ENCODE measurements around the gene COX14. TPM values are rescaled to one million over a fixed set of nuclear protein-coding genes. Genes with fewer than 3 reads are reported as not detected.

Gene COX14
- total RNA-seq: 10 to 100 TPM; 37.2 to 49.4 (median 46.9) TPM
- polyA plus RNA-seq: 100 to 1,000 TPM; 202 to 244 TPM
- 7.0 reads per million, percentile 29 among the genes with 10 or more reads in this experiment for total RNA-seq

DNA sequence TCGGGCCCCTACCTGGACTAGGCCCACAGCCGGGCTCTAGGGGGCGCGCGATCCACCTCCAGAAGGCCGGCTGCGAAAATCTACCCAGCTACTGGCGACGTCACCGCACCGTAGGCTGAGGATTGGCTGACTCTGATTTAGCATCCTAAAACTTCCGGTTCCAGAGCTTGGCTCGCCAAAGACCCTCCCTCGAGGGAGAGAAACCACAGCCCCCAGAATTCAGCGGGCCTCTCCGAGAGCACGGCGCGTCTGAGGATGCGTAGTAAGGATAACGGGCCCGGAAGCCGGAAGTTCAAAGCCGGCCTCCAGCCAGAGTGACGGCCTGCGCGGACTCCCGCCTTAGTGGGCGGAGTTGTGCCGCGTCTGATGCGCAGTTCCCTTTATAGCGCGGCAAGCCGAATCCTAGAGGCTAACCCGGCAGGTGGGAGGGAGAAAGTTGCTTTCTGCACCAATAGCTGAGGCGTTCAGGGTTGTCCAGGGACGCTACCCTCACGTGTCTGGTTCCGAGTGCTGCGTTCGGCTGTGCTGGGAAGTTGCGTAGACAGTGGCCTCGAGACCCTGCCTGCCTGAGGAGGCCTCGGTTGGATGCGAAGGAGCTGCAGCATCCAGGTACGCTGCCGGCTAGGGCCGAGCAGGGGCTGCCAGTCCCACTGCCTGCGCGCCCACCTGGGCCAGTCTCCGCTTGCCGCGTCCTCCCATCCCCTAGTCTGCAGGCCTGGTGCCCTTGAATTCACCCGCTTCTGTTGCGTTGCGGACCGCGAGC lies at the start of gene COX14:
TSS of gene COX14 (plus strand) at position 544 of the 763 bp plus-strand sequence. CDS start 7,808 bp downstream, outside the sequence.
- peaks cover 0 to 1% (median 0%) of the 10 kb centered on the region in 11 donors for H3K9me3 Mint-ChIP-seq
- intact Hi-C loops (cut with micrococcal nuclease): loop anchor here (1.0 to 10.0 kb wide), 16 partner anchors 21 to 1395 kb away; partner anchors contain the start of genes CERS5 (in 2 of the 2), LARP4 (in 2 of the 2), LIMA1 (in 2 of the 2) and RACGAP1 (in 2 of the 2)
- H3K36me3 Mint-ChIP-seq: peaks cover 0 to 16% (median 12%) of the 10 kb centered on the region in 5 donors
- DNase-seq (peak; percentile 97 to 100 (median 99)), ATAC-seq (peak; percentile 90)
- H3K27me3 Mint-ChIP-seq: no peaks in the 10 kb centered on the region
- peak within 1 kb of the TSS; percentile 95 to 99 (median 98) for H3K27ac Mint-ChIP-seq
- H3K4me3 ChIP-seq (ENCODE audit: low read length): peak within 1 kb of the TSS; percentile 94
- peak within 1 kb of the TSS; percentile 92 to 100 (median 98) for H3K4me3 Mint-ChIP-seq
- H3K4me1 ChIP-seq (ENCODE audit: control insufficient read depth in 2 of 2, insufficient read depth in 2 of 2, low read length in 2 of 2): peaks cover 14 to 23% of the 10 kb centered on the region in 2 donors
- ChIA-PET POLR2A (interaction anchor here (0.7 to 4.3 kb wide), 33 partner anchors 9 to 1106 kb away, joined by 3 to 53 read pairs (median 6); partner anchors contain the start of genes ATF1, CERS5, GPD1 and LIMA1), CTCF (interaction anchor here (0.5 to 4.2 kb wide), 30 partner anchors 9 to 1127 kb away, joined by 3 to 29 read pairs (median 5); partner anchors contain the start of genes CERS5, DAZAP2, SMARCD1 and TMBIM6)
- H3K4me1 Mint-ChIP-seq: peaks cover 15 to 47% (median 40%) of the 10 kb centered on the region in 7 donors
- no peaks in the 10 kb centered on the region for H3K9me3 ChIP-seq (ENCODE audit: control insufficient read depth in 2 of 3, low read length in 3 of 3)
- H3K36me3 ChIP-seq (ENCODE audit: control insufficient read depth in 2 of 3, insufficient read depth in 3 of 3, low read length in 3 of 3): peaks cover 0 to 18% (median 0%) of the 10 kb centered on the region in 3 experiments
- H3K27me3 ChIP-seq (ENCODE audit: control insufficient read depth in 2 of 2, insufficient read depth in 2 of 2, low read length in 2 of 2): no peaks in the 10 kb centered on the region
- peak within 1 kb of the TSS; percentile 95 for H3K27ac ChIP-seq (ENCODE audit: low read depth, low read length)

- no peaks in the 10 kb centered on the region for H3K9me3 Mint-ChIP-seq
- peaks cover 0 to 15% of the 10 kb centered on the region in 2 donors for H3K4me1 ChIP-seq (ENCODE audit: control insufficient read depth in 2 of 2, insufficient read depth in 2 of 2, low read length in 2 of 2)
- no peak overlapping the region for H3K4me3 ChIP-seq (ENCODE audit: low read length)
- H3K27me3 Mint-ChIP-seq: peaks cover 0 to 25% (median 13%) of the 10 kb centered on the region in 5 donors
- H3K36me3 Mint-ChIP-seq: peaks cover 0 to 10% (median 0%) of the 10 kb centered on the region in 5 donors
- no peak overlapping the region for H3K4me3 Mint-ChIP-seq
- H3K9me3 ChIP-seq (ENCODE audit: control insufficient read depth in 2 of 3, low read length in 3 of 3): no peaks in the 10 kb centered on the region
- no peaks in the 10 kb centered on the region for H3K36me3 ChIP-seq (ENCODE audit: control insufficient read depth in 2 of 3, insufficient read depth in 3 of 3, low read length in 3 of 3)
- CTCF ChIA-PET: interaction anchor here (0.6 to 0.8 kb wide), 2 partner anchors 12 to 147 kb away, joined by 3 read pairs; no protein-coding TSS in a partner anchor
- peak overlapping the region in 1 of 9 donors; percentile 4 for H3K27ac Mint-ChIP-seq
- H3K27me3 ChIP-seq (ENCODE audit: control insufficient read depth in 2 of 2, insufficient read depth in 2 of 2, low read length in 2 of 2): no peaks in the 10 kb centered on the region
- POLR2A ChIA-PET: no interaction called here
- no peak overlapping the region for H3K27ac ChIP-seq (ENCODE audit: low read depth, low read length)
- peaks cover 8 to 35% (median 25%) of the 10 kb centered on the region in 7 donors for H3K4me1 Mint-ChIP-seq
- DNase-seq: no peak
- ATAC-seq: no peak
- intact Hi-C loops (cut with micrococcal nuclease): no loop called here
Observed at GRCh38 chr12:50062728-50063460, 49.1 kb upstream of the COX14 start.

DNA sequence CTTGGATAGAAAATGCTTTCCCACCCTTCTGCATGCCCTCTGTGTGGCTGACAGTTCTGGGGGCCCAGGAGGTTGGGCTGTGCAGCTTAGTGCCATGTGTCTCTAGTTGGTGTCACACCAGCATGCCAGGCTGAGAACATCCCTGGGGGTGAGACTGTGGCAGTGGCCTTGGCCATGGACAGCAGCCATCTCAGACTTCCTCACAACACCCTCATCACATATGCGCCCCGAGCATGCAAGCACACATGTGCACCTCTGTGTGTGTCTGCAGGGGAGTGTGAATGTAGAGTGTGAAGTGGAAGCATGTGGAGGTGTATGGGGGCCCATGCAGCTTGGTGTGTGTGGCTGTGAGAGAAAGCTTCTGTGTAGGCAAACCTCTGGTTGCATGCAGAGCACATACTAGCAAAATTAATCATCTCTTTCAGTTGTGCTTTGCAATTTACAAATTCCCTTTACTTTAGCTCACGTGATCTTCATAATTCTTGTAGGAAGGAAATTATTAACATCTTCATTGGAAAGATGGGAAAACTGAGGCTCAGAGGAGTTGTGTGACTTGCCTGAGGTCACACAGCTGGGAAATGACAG lies 46.2 kb upstream of the COX14 start:
- DNase-seq: no peak
- no peak overlapping the region for H3K27ac Mint-ChIP-seq

DNA sequence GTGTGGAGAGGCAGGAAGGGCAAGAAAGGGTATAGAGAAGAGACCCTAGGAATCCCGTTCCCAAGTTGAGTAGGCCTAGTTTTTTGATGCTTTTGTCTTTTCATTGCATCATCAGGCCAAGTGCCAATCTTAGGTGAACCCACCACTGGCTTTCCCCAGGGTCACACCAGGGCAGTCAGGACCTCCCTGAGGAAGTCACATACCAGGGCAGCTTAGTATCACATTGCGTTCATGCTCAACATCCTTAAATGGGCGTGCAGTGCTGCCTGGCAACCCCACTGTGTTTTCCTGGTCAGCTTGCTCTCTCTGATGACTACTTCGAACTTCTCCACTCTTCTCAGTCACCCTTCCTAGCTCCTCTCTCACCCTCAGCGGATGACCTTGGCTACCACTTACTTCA lies 45.6 kb upstream of the COX14 start:
- peaks cover 0 to 14% (median 5%) of the 10 kb centered on the region in 5 donors for H3K27me3 Mint-ChIP-seq
- no peak overlapping the region for H3K27ac ChIP-seq (ENCODE audit: low read depth, low read length)
- DNase-seq (no peak), ATAC-seq (peak; percentile 40)
- intact Hi-C loops (cut with micrococcal nuclease): no loop called here
- H3K27me3 ChIP-seq (ENCODE audit: control insufficient read depth in 2 of 2, insufficient read depth in 2 of 2, low read length in 2 of 2): no peaks in the 10 kb centered on the region
- H3K9me3 Mint-ChIP-seq: no peaks in the 10 kb centered on the region
- no peak overlapping the region for H3K27ac Mint-ChIP-seq
- no peaks in the 10 kb centered on the region for H3K36me3 ChIP-seq (ENCODE audit: control insufficient read depth in 2 of 3, insufficient read depth in 3 of 3, low read length in 3 of 3)
- H3K4me1 ChIP-seq (ENCODE audit: control insufficient read depth in 2 of 2, insufficient read depth in 2 of 2, low read length in 2 of 2): no peaks in the 10 kb centered on the region
- H3K4me3 Mint-ChIP-seq: no peak overlapping the region
- no peak overlapping the region for H3K4me3 ChIP-seq (ENCODE audit: low read length)
- no peaks in the 10 kb centered on the region for H3K9me3 ChIP-seq (ENCODE audit: control insufficient read depth in 2 of 3, low read length in 3 of 3)
- POLR2A ChIA-PET: no interaction called here
- H3K4me1 Mint-ChIP-seq: peaks cover 0 to 17% (median 8%) of the 10 kb centered on the region in 7 donors
- CTCF ChIA-PET: interaction anchor here (1.0 to 7.2 kb wide), 4 partner anchors 10 to 99 kb away, joined by 3 to 47 read pairs (median 22); no protein-coding TSS in a partner anchor
- H3K36me3 Mint-ChIP-seq: peaks cover 0 to 6% (median 0%) of the 10 kb centered on the region in 5 donors

More for the DNA sequence above, 46.2 kb upstream of the COX14 start:
- CTCF ChIA-PET: interaction anchor here (1.0 to 7.2 kb wide), 4 partner anchors 9 to 27 kb away, joined by 3 to 47 read pairs (median 3); no protein-coding TSS in a partner anchor
- Mint-ChIP-seq H3K27me3 (peaks cover 0 to 20% (median 6%) of the 10 kb centered on the region in 5 donors), H3K4me3 (no peak overlapping the region), H3K9me3 (no peaks in the 10 kb centered on the region), H3K4me1 (peaks cover 4 to 21% (median 12%) of the 10 kb centered on the region in 7 donors), H3K36me3 (peaks cover 0 to 10% (median 0%) of the 10 kb centered on the region in 5 donors)
- no peaks in the 10 kb centered on the region for H3K36me3 ChIP-seq (ENCODE audit: control insufficient read depth in 2 of 3, insufficient read depth in 3 of 3, low read length in 3 of 3)
- no peak for ATAC-seq
- H3K9me3 ChIP-seq (ENCODE audit: control insufficient read depth in 2 of 3, low read length in 3 of 3): no peaks in the 10 kb centered on the region
- no peak overlapping the region for H3K4me3 ChIP-seq (ENCODE audit: low read length)
- no peaks in the 10 kb centered on the region for H3K27me3 ChIP-seq (ENCODE audit: control insufficient read depth in 2 of 2, insufficient read depth in 2 of 2, low read length in 2 of 2)
- H3K4me1 ChIP-seq (ENCODE audit: control insufficient read depth in 2 of 2, insufficient read depth in 2 of 2, low read length in 2 of 2): no peaks in the 10 kb centered on the region
- no peak overlapping the region for H3K27ac ChIP-seq (ENCODE audit: low read depth, low read length)
- intact Hi-C loops (cut with micrococcal nuclease): no loop called here
- POLR2A ChIA-PET: interaction anchor here (0.8 kb wide), 1 partner anchor 12 kb away, joined by 4 read pairs; no protein-coding TSS in a partner anchor

DNA sequence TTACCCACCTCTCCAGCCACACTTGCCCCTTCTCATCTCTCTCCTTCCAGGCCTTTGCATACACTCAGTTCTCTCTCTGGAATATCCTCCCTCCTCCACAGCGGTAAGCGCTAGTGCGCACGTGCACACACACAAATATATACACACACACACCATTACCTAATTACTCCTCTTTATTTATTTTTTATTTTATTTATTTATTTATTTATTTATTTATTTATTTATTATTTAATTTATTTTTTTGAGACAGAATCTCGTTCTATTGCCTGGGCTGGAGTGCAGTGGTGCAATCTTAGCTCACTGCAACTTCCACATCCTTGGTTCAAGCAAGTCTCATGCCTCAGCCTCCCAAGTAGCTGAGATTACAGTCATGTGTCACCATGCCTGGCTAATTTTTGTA lies 43.0 kb upstream of the COX14 start:
- no peaks in the 10 kb centered on the region for H3K27me3 Mint-ChIP-seq
- no peak overlapping the region for H3K27ac ChIP-seq (ENCODE audit: low read depth, low read length)
- POLR2A ChIA-PET: interaction anchor here (0.8 kb wide), 1 partner anchor 16 kb away, joined by 4 read pairs; no protein-coding TSS in a partner anchor
- CTCF ChIA-PET: interaction anchor here (0.7 to 7.2 kb wide), 11 partner anchors 8 to 1485 kb away, joined by 3 to 47 read pairs (median 4); partner anchors contain the start of gene RACGAP1
- H3K4me3 ChIP-seq (ENCODE audit: low read length): no peak overlapping the region
- no peaks in the 10 kb centered on the region for H3K9me3 Mint-ChIP-seq
- H3K9me3 ChIP-seq (ENCODE audit: control insufficient read depth in 2 of 3, low read length in 3 of 3): no peaks in the 10 kb centered on the region
- peaks cover 0 to 10% (median 8%) of the 10 kb centered on the region in 7 donors for H3K4me1 Mint-ChIP-seq
- no peak overlapping the region for H3K4me3 Mint-ChIP-seq
- H3K27ac Mint-ChIP-seq: no peak overlapping the region
- ATAC-seq (no peak), DNase-seq (no peak)
- intact Hi-C loops (cut with micrococcal nuclease): no loop called here
- H3K36me3 ChIP-seq (ENCODE audit: control insufficient read depth in 2 of 3, insufficient read depth in 3 of 3, low read length in 3 of 3): no peaks in the 10 kb centered on the region
- no peaks in the 10 kb centered on the region for H3K36me3 Mint-ChIP-seq
- no peaks in the 10 kb centered on the region for H3K4me1 ChIP-seq (ENCODE audit: control insufficient read depth in 2 of 2, insufficient read depth in 2 of 2, low read length in 2 of 2)
- no peaks in the 10 kb centered on the region for H3K27me3 ChIP-seq (ENCODE audit: control insufficient read depth in 2 of 2, insufficient read depth in 2 of 2, low read length in 2 of 2)
